HG03108 (cell line): ENCODE data around the gene CMIP.

ENCODE experiments used
- ATAC-seq: cut with Tn5 transposase; IDR thresholded peaks from one replicate; pipeline ENCODE4 v1.9.1; 2021; ENCODE audit warnings: moderate library complexity; ENCODE audit not compliant: unreplicated experiment

The CMIP gene

DNA sequence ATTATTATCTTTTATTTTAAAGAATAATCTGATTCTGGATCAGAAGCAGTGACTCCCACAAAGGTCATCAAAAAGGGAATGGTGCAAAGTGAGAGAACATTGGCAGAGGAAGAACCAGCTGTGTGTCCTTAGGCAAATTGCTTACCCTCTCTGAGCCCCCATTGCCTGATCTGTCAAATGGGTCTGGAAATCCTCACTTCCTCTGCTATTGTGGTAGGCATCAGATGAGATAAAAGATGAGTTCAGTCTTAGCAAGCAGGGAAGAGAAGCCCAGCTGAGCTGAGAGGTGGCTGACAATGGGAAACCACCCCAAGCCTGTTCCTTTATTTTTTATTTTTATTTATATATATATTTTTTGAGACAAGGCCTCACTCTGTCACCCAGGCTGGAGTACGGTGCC lies 310.2 kb downstream of the CMIP start:
- no peak for ATAC-seq

DNA sequence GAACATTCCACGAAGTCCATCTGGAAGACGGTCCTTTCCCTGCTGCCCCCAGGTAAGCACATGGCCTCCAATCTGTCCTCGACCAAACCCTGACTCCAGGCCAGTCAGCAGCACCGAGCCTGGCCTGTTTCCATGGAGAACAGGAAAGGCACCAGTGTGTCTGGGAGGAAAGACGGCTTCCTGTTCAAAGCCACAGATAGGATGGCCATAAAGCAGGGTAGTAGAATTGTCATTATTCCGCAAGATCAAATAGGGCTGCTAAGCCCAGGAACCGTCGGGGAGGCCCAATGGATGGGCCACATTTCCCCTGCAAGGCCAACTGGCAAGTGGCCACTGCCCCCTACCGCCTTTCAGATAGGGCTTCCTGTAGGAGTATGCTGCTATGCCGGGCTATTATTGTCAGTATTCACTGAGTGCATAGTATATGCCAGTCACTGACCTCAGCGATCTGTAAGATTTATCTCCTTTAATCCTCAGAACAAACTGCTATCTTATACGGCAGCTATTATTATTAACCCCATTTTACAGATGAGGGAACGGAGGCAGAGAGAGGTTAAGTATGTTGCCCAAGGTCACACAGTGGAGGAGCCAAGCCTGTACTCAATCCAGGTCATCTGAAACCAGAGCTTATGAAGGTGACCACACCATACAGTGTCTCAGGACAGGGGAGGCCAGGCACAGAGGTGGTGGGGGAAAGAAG lies 311.5 kb downstream of the CMIP start:
- no peak for ATAC-seq

DNA sequence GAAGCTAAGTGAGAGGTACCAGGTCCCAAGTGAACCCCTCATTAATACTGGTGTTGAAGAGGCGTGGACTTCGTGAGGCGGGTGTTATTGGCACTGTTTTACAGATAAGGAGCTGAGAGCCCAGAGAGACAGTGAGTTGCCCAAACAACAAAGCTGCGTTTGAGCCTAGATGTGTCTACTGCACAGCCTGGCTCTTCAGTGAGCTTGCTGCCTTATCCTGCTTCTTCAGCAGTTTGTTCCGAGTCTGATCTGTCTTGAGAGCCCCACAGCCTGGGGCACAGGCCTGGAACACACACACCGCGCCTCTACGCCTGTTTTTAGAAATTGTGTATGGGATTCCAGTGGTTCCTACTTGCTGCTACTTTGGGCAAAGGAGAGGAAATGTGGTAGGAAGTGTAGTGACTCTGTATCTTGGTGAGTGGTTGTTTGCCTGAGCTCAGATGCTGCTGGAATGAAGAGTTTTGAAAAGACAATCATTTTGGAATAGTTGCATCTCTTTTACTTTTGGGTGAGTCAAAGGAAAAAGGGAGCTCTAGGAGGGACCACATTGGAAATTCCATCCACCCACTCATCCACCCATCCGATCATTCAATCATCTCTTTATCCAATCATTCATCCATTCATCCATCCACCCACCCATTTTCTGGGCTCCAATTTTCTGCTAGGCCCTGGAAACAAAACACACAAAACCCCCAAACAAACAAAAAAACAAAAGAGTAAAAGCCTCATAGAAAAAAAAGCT lies 312.2 kb downstream of the CMIP start:
- ATAC-seq: no peak

DNA sequence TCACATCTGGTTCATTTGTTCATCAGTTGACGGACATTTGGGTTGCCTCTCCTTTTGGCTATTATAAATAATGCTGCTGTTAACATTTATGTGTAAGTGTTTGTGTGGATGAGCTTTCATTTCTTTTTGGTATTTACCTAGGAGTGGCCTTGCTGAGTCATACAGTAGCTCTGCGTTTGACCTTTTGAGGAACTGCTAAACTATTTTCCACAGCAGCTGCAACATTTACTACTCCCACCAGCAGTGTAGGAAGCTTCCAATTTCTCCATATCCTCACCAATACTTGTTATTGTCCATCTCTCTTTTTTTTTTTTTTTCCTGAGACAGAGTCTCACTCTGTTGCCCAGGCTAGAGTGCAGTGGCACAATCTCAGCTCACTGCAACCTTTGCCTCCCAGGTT lies 313.8 kb downstream of the CMIP start:
- no peak for ATAC-seq
